ENCODE measurements around the gene OR52K1. TPM values are rescaled to one million over a fixed set of nuclear protein-coding genes. Genes with fewer than 3 reads are reported as not detected.

The OR52K1 gene
- total and polyA plus RNA-seq, 7 donors = not detected

GRCh38 chr11:4448995-4449394, 33.5 kb upstream of the OR52K1 start, which contains the start of gene OR52K2:
TSS of gene OR52K2 (plus strand) at chr11:4449295. CDS start at chr11:4449340, 45 bp downstream.
- Histone ChIP-seq H3K4me3 (no peak within 1 kb of the TSS), H3K27me3 (ENCODE audit: insufficient read depth in 3 of 3, low read length in 2 of 3) (no peaks in the 10 kb centered on the region), H3K9me3 (no peaks in the 10 kb centered on the region), H3K27ac (no peak within 1 kb of the TSS), H3K4me1 (no peaks in the 10 kb centered on the region), H3K36me3 (ENCODE audit: insufficient read depth in 1 of 2, low read depth in 1 of 2) (no peaks in the 10 kb centered on the region)
- no peak for DNase-seq
- TF ChIP-seq CTCF (IDR thresholded peaks at IDR 0.05) = no peak
- intact Hi-C loops (cut with DNase I) = no loop called here
- no peak for ATAC-seq

GRCh38 chr11:4453118-4453517, 29.3 kb upstream of the OR52K1 start:
- ATAC-seq = no peak

GRCh38 chr11:4454021-4454420, 28.4 kb upstream of the OR52K1 start:
- no peak for DNase-seq
- intact Hi-C loops (cut with DNase I) = no loop called here
- Histone ChIP-seq H3K27me3 (ENCODE audit: insufficient read depth in 3 of 3, low read length in 2 of 3) (no peaks in the 10 kb centered on the region), H3K4me1 (no peaks in the 10 kb centered on the region), H3K36me3 (ENCODE audit: insufficient read depth in 1 of 2, low read depth in 1 of 2) (no peaks in the 10 kb centered on the region), H3K27ac (no peak overlapping the region), H3K9me3 (no peaks in the 10 kb centered on the region), H3K4me3 (no peak overlapping the region)
- ATAC-seq = no peak
- TF ChIP-seq CTCF (IDR thresholded peaks at IDR 0.05) = no peak

More at GRCh38 chr11:4453118-4453517, 29.3 kb upstream of the OR52K1 start:
- H3K36me3 ChIP-seq (ENCODE audit: insufficient read depth in 1 of 2, low read depth in 1 of 2) = no peaks in the 10 kb centered on the region
- H3K9me3 ChIP-seq = no peaks in the 10 kb centered on the region
- no peak for DNase-seq
- TF ChIP-seq CTCF (IDR thresholded peaks at IDR 0.05) = no peak
- 81 to 89% (median 81%) methylated on average over 3 of the region's 3 CpGs for WGBS, 3 donors
- H3K27me3 ChIP-seq (ENCODE audit: insufficient read depth in 3 of 3, low read length in 2 of 3) = no peaks in the 10 kb centered on the region
- H3K27ac ChIP-seq = no peak overlapping the region
- intact Hi-C loops (cut with DNase I) = no loop called here
- H3K4me1 ChIP-seq = no peaks in the 10 kb centered on the region
- H3K4me3 ChIP-seq = no peak overlapping the region

- H3K9me3 ChIP-seq = no peaks in the 10 kb centered on the region
- no peaks in the 10 kb centered on the region for H3K36me3 ChIP-seq (ENCODE audit: insufficient read depth in 1 of 2, low read depth in 1 of 2)
- no peaks in the 10 kb centered on the region for H3K27me3 ChIP-seq (ENCODE audit: insufficient read depth in 3 of 3, low read length in 2 of 3)
- TF ChIP-seq CTCF (IDR thresholded peaks at IDR 0.05) = no peak
- H3K4me1 ChIP-seq = no peaks in the 10 kb centered on the region
- no peak for ATAC-seq
- no peak overlapping the region for H3K4me3 ChIP-seq
- 21 to 29% (median 27%) methylated on average over 1 of the region's 1 CpG for WGBS, 3 donors
- H3K27ac ChIP-seq = no peak overlapping the region
- DNase-seq = no peak
- intact Hi-C loops (cut with DNase I) = no loop called here
Observed at GRCh38 chr11:4455419-4455818, 27.0 kb upstream of the OR52K1 start.

- peak in 1 of 2 donors; percentile 23 for DNase-seq
- no peak for ATAC-seq
- intact Hi-C loops (cut with DNase I) = no loop called here
- H3K9me3 ChIP-seq = peaks cover 4% of the 10 kb centered on the region
- H3K36me3 ChIP-seq (ENCODE audit: insufficient read depth in 1 of 2, low read depth in 1 of 2) = no peaks in the 10 kb centered on the region
- 34 to 49% (median 47%) methylated on average over 4 of the region's 4 CpGs for WGBS, 3 donors
- TF ChIP-seq CTCF (IDR thresholded peaks at IDR 0.05) = no peak
- H3K4me3 ChIP-seq = no peak overlapping the region
- no peak overlapping the region for H3K27ac ChIP-seq
- no peaks in the 10 kb centered on the region for H3K4me1 ChIP-seq
- no peaks in the 10 kb centered on the region for H3K27me3 ChIP-seq (ENCODE audit: insufficient read depth in 3 of 3, low read length in 2 of 3)
Observed at GRCh38 chr11:4459500-4459899, 22.9 kb upstream of the OR52K1 start.
